SK-N-SH (cell line): ENCODE data around the gene SFT2D3. TPM values are rescaled to one million over a fixed set of nuclear protein-coding genes. Genes with fewer than 3 reads are reported as not detected.
"Not testable (repeated sequence)": the region's sequence is repeated elsewhere in the genome, so short reads cannot be mapped to it uniquely, and the experiment has no call there.

Experiments used
- CTCF ChIA-PET: fragments of 300-600, 350-600 bp; formaldehyde crosslinking; extraction: SDS; loops from one replicate; lab custom pipeline; 2021; lab: Yijun Ruan, JAX
- POLR2A ChIA-PET: fragments of 350-600 bp; sonication (Branson Sonifier 250); formaldehyde crosslinking; extraction: SDS; loops from one replicate; lab custom pipeline; 2020; ENCODE audit warnings: antibody characterized with exemption, inconsistent platforms; lab: Yijun Ruan, JAX
- DNase-seq: peaks from one replicate; pipeline ENCODE4 v3.0.0; 2012
- H2AFZ ChIP-seq: fragments of 200-600 bp; sonication (generic); 2 replicates; pipeline ENCODE4 v1.8.1; 2016; ENCODE audit warnings: antibody characterized with exemption, mild to moderate bottlenecking, low read depth
- H3F3A ChIP-seq: fragments of 200-600 bp; sonication (generic); replicated peaks from 2 replicates; pipeline ENCODE3; 2016; ENCODE audit warnings: antibody characterized with exemption, mild to moderate bottlenecking; ENCODE audit not compliant: insufficient read depth
- H3K27ac ChIP-seq, 2 experiments: fragments of 200-500 bp in 1 of 2; fragments of 200-600 bp in 1 of 2; sonication (Bioruptor generic) in 1 of 2; sonication (generic), shearing (Covaris generic) in 1 of 2; 2 replicates each; pipeline versions ENCODE4 v1.5.1 to v1.6.1; 2014 to 2016; ENCODE audit warnings: low read depth in 2 of 2, inconsistent platforms in 1 of 2, low read length in 1 of 2, mild to moderate bottlenecking in 1 of 2, mixed read lengths in 1 of 2
- H3K27me3 ChIP-seq: fragments of 200-600 bp; sonication (generic), shearing (Covaris generic); 2 replicates; pipeline ENCODE4 v1.6.1; 2016; ENCODE audit warnings: mixed run types; ENCODE audit not compliant: insufficient read depth
- H3K36me3 ChIP-seq, 2 experiments: fragments of 200-500 bp in 1 of 2; fragments of 200-600 bp in 1 of 2; sonication (Bioruptor generic) in 1 of 2; sonication (generic) in 1 of 2; replicated peaks in 1 of 2; 2 replicates each; pipeline versions ENCODE3 to v1.5.1; 2014 to 2016; ENCODE audit warnings: low read length in 1 of 2, mild to moderate bottlenecking in 1 of 2; ENCODE audit not compliant: insufficient read depth in 2 of 2, control insufficient read depth in 1 of 2
- H3K4me1 ChIP-seq, 2 experiments: fragments of 200-500 bp in 1 of 2; fragments of 200-600 bp in 1 of 2; sonication (Bioruptor generic) in 1 of 2; sonication (generic), shearing (Covaris generic) in 1 of 2; 2 replicates each; pipeline versions ENCODE4 v1.5.1 to v1.6.1; 2014 to 2016; ENCODE audit warnings: low read depth in 1 of 2, low read length in 1 of 2, mixed run types in 1 of 2; ENCODE audit not compliant: insufficient read depth in 2 of 2, control insufficient read depth in 1 of 2
- H3K4me2 ChIP-seq: fragments of 200-600 bp; sonication (generic), shearing (Covaris generic); 2 replicates; pipeline ENCODE4 v1.6.1; 2017; ENCODE audit warnings: mixed run types
- H3K4me3 ChIP-seq, 2 experiments: fragments of 200-500 bp in 1 of 2; fragments of 200-600 bp in 1 of 2; sonication (Bioruptor generic) in 1 of 2; sonication (generic), shearing (Covaris generic) in 1 of 2; 2 replicates each; pipeline versions ENCODE4 v1.5.1 to v1.8.1; 2014 to 2016; ENCODE audit warnings: low read depth in 2 of 2, inconsistent platforms in 1 of 2, low read length in 1 of 2, mild to moderate bottlenecking in 1 of 2, mixed read lengths in 1 of 2, moderate library complexity in 1 of 2
- H3K79me2 ChIP-seq: fragments of 200-600 bp; sonication (generic); 2 replicates; pipeline ENCODE4 v1.8.1; 2017; ENCODE audit warnings: mild to moderate bottlenecking; ENCODE audit not compliant: insufficient read depth
- H3K9ac ChIP-seq: fragments of 200-600 bp; sonication (generic); 2 replicates; pipeline ENCODE4 v1.6.1; 2017; ENCODE audit warnings: mixed run types
- H3K9me2 ChIP-seq: fragments of 200-600 bp; sonication (generic); 2 replicates; pipeline ENCODE4 v1.6.1; 2017; ENCODE audit warnings: mixed run types
- H3K9me3 ChIP-seq: fragments of 200-600 bp; sonication (generic); 2 replicates; pipeline ENCODE4 v1.6.1; 2017; ENCODE audit warnings: mixed run types, mild to moderate bottlenecking, moderate library complexity
- H4K20me1 ChIP-seq: fragments of 200-600 bp; sonication (generic); 2 replicates; pipeline ENCODE4 v1.6.1; 2017; ENCODE audit warnings: mild to moderate bottlenecking, mixed run types; ENCODE audit not compliant: insufficient read depth
- GATA2 ChIP-seq: sonication (generic); formaldehyde crosslinking; IDR thresholded peaks from 2 replicates; pipeline ENCODE4 v1.5.0; 2020; ENCODE audit warnings: mild to moderate bottlenecking, missing genetic modification reagents
- MXI1 ChIP-seq: IDR thresholded peaks from 2 replicates; pipeline ENCODE4 v1.6.1; 2012; ENCODE audit warnings: mild to moderate bottlenecking, low read depth, low read length, improper control_type of control experiment
- RAD21 ChIP-seq: IDR thresholded peaks from 2 replicates; pipeline ENCODE4 v1.6.1; 2012; ENCODE audit warnings: mild to moderate bottlenecking, low read length
- RCOR1 ChIP-seq: fragments of 150-350 bp; IDR thresholded peaks from 2 replicates; pipeline ENCODE4 v1.6.1; 2017; ENCODE audit warnings: antibody characterized with exemption, low read length
- RFX5 ChIP-seq: IDR thresholded peaks from 2 replicates; pipeline ENCODE4 v1.6.1; 2012; ENCODE audit warnings: mild to moderate bottlenecking, improper control_type of control experiment, low read length
- SIN3A ChIP-seq: IDR thresholded peaks from 2 replicates; pipeline ENCODE4 v1.6.1; 2012; ENCODE audit warnings: low read depth, mild to moderate bottlenecking, low read length, moderate library complexity, borderline replicate concordance
- TAF1 ChIP-seq: IDR thresholded peaks from 2 replicates; pipeline ENCODE4 v1.6.1; 2012; ENCODE audit warnings: low read depth, mild to moderate bottlenecking, low read length, moderate library complexity, borderline replicate concordance
- whole genome bisulfite sequencing: methylation state at CpG from one replicate; pipeline ENCODE4 v1.1.6; 2017; ENCODE audit warnings: low lambda C conversion rate; 5-methylcytosine and 5-hydroxymethylcytosine counted together
- polyA plus RNA-seq, 3 experiments: library from polyadenylated mRNA; depleted of rRNA; stranded (reverse); fragments of >200 nt; gene quantifications; 2 replicates each; pipeline ENCODE4 v1.2.3, GENCODE V29; 2012
- TF ChIP-seq, protein P1 (sequence below): IDR thresholded peaks from 2 replicates; pipeline ENCODE4 v1.6.1; 2012; ENCODE audit warnings: mild to moderate bottlenecking, low read depth, low read length, moderate library complexity
- TF ChIP-seq, protein P2 (sequence below): IDR thresholded peaks from 2 replicates; pipeline ENCODE4 v1.4.0; 2012; ENCODE audit warnings: low read depth, borderline replicate concordance
- TF ChIP-seq, protein P3 (sequence below): IDR thresholded peaks from 2 replicates; pipeline ENCODE4 v1.4.0; 2012; ENCODE audit warnings: low read depth, borderline replicate concordance
- TF ChIP-seq, protein P4 (sequence below): fragments of 150-350 bp; IDR thresholded peaks from 2 replicates; pipeline ENCODE4 v1.6.1; 2016; ENCODE audit warnings: mild to moderate bottlenecking, low read depth, low read length
- TF ChIP-seq, protein P5 (sequence below): fragments of 150-350 bp; IDR thresholded peaks from 2 replicates; pipeline ENCODE4 v1.6.1; 2017; ENCODE audit warnings: antibody characterized with exemption, low read length, low read depth, borderline replicate concordance

SFT2D3 gene
- polyA plus RNA-seq, 1 of the 3 experiments (the other 2 are of a cell fraction): 3.2 TPM

DNA sequence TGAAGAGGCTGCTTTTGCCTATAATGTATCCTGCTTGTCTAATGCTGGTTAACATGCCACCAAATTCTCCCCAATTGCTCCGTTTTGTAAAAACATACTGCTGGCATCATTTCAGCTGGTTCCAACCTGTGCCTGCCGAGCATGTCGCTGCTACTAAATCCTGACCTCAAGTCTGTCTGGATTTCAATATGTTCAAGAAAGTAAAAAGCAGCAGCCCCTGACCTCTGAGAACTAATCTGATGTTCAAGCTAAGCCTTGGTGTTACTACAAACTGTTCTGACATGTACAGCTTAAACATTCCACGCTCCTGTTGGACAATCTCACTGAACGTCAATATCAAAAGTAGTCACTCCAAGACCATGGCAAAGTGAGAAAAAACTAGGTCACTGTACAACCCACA is 46.3 kb downstream of the SFT2D3 start:
- POLR2A ChIA-PET: interaction anchor here (0.6 kb wide), 1 partner anchor 8 kb away, joined by 6 read pairs; no protein-coding TSS in a partner anchor
- H2AFZ ChIP-seq: no peak overlapping the region
- H3K27ac ChIP-seq: no peak overlapping the region
- no peaks in the 10 kb centered on the region; the same call in 1 of the 2 replicates for H3K79me2 ChIP-seq
- H3K4me3 ChIP-seq: no peak overlapping the region
- no peak for DNase-seq
- no peak overlapping the region for H3K9ac ChIP-seq
- CTCF ChIA-PET: no interaction called here
- no peaks in the 10 kb centered on the region for H3K9me2 ChIP-seq
- H3K36me3 ChIP-seq: peaks cover 37 to 42% of the 10 kb centered on the region in 2 experiments
- no peaks in the 10 kb centered on the region for H3K27me3 ChIP-seq
- no peaks in the 10 kb centered on the region for H3K9me3 ChIP-seq
- no peaks in the 10 kb centered on the region for H3F3A ChIP-seq
- H3K4me2 ChIP-seq: no peak overlapping the region
- no peaks in the 10 kb centered on the region for H3K4me1 ChIP-seq
- TF ChIP-seq, protein P1, sequence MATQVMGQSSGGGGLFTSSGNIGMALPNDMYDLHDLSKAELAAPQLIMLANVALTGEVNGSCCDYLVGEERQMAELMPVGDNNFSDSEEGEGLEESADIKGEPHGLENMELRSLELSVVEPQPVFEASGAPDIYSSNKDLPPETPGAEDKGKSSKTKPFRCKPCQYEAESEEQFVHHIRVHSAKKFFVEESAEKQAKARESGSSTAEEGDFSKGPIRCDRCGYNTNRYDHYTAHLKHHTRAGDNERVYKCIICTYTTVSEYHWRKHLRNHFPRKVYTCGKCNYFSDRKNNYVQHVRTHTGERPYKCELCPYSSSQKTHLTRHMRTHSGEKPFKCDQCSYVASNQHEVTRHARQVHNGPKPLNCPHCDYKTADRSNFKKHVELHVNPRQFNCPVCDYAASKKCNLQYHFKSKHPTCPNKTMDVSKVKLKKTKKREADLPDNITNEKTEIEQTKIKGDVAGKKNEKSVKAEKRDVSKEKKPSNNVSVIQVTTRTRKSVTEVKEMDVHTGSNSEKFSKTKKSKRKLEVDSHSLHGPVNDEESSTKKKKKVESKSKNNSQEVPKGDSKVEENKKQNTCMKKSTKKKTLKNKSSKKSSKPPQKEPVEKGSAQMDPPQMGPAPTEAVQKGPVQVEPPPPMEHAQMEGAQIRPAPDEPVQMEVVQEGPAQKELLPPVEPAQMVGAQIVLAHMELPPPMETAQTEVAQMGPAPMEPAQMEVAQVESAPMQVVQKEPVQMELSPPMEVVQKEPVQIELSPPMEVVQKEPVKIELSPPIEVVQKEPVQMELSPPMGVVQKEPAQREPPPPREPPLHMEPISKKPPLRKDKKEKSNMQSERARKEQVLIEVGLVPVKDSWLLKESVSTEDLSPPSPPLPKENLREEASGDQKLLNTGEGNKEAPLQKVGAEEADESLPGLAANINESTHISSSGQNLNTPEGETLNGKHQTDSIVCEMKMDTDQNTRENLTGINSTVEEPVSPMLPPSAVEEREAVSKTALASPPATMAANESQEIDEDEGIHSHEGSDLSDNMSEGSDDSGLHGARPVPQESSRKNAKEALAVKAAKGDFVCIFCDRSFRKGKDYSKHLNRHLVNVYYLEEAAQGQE: no peak
- TF ChIP-seq RCOR1 (no peak), TAF1 (no peak)
- TF ChIP-seq, protein P2, sequence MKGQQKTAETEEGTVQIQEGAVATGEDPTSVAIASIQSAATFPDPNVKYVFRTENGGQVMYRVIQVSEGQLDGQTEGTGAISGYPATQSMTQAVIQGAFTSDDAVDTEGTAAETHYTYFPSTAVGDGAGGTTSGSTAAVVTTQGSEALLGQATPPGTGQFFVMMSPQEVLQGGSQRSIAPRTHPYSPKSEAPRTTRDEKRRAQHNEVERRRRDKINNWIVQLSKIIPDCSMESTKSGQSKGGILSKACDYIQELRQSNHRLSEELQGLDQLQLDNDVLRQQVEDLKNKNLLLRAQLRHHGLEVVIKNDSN: no peak
- no peaks in the 10 kb centered on the region for H4K20me1 ChIP-seq
- WGBS: 93% methylated on average over 5 of the region's 5 CpGs

DNA sequence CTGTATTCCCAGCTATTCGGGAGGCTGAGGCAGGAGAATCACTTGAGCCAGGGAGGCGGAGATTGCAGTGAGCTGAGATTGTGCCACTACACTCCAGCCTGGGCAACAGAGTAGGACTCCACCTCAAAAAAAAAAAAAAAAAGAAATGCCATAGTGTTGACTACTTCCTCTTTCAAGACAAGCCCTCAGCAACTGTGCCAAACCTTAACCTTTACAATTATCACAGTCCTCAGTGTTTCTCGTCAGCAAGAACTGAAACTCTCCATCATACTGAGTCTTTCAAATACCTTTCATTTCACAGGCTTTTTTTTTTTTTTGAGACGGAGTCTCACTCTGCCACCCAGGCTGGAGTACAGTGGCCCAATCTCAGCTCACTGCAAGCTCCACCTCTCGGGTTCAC is 48.2 kb downstream of the SFT2D3 start:
- H3K9me2 ChIP-seq, H2AFZ ChIP-seq, DNase-seq, H4K20me1 ChIP-seq, H3K79me2 ChIP-seq, CTCF ChIA-PET, H3K4me3 ChIP-seq, H3K4me1 ChIP-seq, H3K9ac ChIP-seq, H3K9me3 ChIP-seq, H3K27ac ChIP-seq, H3K27me3 ChIP-seq, H3F3A ChIP-seq, H3K4me2 ChIP-seq: not testable (repeated sequence)
- H3K36me3 ChIP-seq: peaks cover 30 to 37% of the 10 kb centered on the region in 2 experiments
- POLR2A ChIA-PET: interaction anchor here (0.7 kb wide), 1 partner anchor 31 kb away, joined by 5 read pairs; no protein-coding TSS in a partner anchor
- WGBS: 94% methylated on average over 5 of the region's 5 CpGs

DNA sequence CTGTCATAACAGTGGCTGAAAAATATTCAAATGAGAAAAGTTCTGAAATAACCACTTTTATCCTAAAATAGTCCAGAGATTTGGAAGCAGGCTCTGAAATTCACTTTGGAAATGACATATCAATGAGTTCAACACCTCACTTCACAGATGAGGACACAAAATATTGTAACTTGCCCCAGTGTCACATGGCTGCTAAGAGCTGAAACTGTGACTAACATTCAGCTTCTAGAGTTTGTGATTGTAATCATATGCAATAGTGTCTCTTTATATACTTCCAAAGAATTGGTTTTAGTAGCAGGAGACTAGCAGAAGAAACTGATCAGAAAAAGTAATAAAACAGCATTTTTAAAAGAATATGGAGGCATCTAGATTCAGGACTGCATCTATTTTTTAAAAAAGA is 52.1 kb downstream of the SFT2D3 start:
- CTCF ChIA-PET: no interaction called here
- Histone ChIP-seq H2AFZ (no peak overlapping the region), H3K4me1 (peaks cover 0 to 4% of the 10 kb centered on the region in 2 experiments; a peak in 1 of 4 replicates), H3K27ac (no peak overlapping the region), H3K79me2 (no peaks in the 10 kb centered on the region; the same call in 1 of the 2 replicates)
- TF ChIP-seq MXI1 (no peak), RFX5 (no peak), SIN3A (no peak), GATA2 (CRISPR knock-in tag) (no peak), RAD21 (no peak)
- TF ChIP-seq, protein P3, sequence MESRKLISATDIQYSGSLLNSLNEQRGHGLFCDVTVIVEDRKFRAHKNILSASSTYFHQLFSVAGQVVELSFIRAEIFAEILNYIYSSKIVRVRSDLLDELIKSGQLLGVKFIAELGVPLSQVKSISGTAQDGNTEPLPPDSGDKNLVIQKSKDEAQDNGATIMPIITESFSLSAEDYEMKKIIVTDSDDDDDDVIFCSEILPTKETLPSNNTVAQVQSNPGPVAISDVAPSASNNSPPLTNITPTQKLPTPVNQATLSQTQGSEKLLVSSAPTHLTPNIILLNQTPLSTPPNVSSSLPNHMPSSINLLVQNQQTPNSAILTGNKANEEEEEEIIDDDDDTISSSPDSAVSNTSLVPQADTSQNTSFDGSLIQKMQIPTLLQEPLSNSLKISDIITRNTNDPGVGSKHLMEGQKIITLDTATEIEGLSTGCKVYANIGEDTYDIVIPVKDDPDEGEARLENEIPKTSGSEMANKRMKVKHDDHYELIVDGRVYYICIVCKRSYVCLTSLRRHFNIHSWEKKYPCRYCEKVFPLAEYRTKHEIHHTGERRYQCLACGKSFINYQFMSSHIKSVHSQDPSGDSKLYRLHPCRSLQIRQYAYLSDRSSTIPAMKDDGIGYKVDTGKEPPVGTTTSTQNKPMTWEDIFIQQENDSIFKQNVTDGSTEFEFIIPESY: no peak
- TF ChIP-seq, protein P4, sequence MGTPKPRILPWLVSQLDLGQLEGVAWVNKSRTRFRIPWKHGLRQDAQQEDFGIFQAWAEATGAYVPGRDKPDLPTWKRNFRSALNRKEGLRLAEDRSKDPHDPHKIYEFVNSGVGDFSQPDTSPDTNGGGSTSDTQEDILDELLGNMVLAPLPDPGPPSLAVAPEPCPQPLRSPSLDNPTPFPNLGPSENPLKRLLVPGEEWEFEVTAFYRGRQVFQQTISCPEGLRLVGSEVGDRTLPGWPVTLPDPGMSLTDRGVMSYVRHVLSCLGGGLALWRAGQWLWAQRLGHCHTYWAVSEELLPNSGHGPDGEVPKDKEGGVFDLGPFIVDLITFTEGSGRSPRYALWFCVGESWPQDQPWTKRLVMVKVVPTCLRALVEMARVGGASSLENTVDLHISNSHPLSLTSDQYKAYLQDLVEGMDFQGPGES: no peak
- TF ChIP-seq, protein P5, sequence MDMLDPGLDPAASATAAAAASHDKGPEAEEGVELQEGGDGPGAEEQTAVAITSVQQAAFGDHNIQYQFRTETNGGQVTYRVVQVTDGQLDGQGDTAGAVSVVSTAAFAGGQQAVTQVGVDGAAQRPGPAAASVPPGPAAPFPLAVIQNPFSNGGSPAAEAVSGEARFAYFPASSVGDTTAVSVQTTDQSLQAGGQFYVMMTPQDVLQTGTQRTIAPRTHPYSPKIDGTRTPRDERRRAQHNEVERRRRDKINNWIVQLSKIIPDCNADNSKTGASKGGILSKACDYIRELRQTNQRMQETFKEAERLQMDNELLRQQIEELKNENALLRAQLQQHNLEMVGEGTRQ: no peak
- TF ChIP-seq, all 33 proteins: peak for 0
- H3F3A ChIP-seq: peaks cover 6% of the 10 kb centered on the region
- no peaks in the 10 kb centered on the region for H3K9me3 ChIP-seq
- POLR2A ChIA-PET: no interaction called here
- H3K4me3 ChIP-seq: no peak overlapping the region
- H3K9ac ChIP-seq: no peak overlapping the region
- no peaks in the 10 kb centered on the region for H4K20me1 ChIP-seq
- H3K36me3 ChIP-seq: peaks cover 22 to 43% of the 10 kb centered on the region in 2 experiments
- H3K27me3 ChIP-seq: no peaks in the 10 kb centered on the region
- no peak for DNase-seq
- H3K9me2 ChIP-seq: no peaks in the 10 kb centered on the region
- H3K4me2 ChIP-seq: no peak overlapping the region
